AG10803 (cell line): ENCODE results near the gene CHMP6.

Source experiments
- DNase-seq: peaks from one replicate; pipeline ENCODE4 v3.0.0; 2010; ENCODE audit warnings: low read depth
- H3K4me3 ChIP-seq: 2 replicates; pipeline ENCODE4 v1.5.1; 2011; ENCODE audit warnings: mild to moderate bottlenecking, low read length, control low read depth
- CTCF ChIP-seq: conservative IDR thresholded peaks from 2 replicates; pipeline ENCODE4 v1.5.1; 2011; ENCODE audit warnings: mild to moderate bottlenecking, low read length, control low read depth, inconsistent platforms

The CHMP6 gene

DNA sequence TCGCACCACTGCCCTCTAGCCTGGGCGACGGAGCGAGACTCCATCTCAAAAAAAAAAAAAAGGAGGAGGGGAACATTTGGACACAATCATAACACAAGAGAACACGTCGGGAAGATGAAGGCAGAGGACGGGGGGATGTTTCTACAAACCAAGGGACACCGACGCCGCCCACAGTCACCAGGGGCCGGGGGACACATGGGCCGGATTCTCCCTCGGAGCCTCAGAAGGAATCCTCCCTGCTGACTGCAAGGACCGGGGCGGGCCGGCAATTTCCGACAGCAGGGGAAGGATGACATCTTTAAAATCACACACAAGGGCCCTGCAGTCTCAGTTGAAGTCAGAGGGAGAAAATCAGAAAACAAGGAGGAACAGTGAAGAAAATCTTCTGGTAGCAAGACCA lies 8.1 kb upstream of the CHMP6 start:
- no peak for TF ChIP-seq CTCF
- no peak overlapping the region for H3K4me3 ChIP-seq
- no peak for DNase-seq

- peak; percentile 98 for DNase-seq
- peak; percentile 63 for TF ChIP-seq CTCF
- H3K4me3 ChIP-seq: no peak overlapping the region
Measured at GRCh38 chr17:80984749-80985148, 6.9 kb upstream of the CHMP6 start.

GRCh38 chr17:80986046-80986445 lies 5.6 kb upstream of the CHMP6 start:
- H3K4me3 ChIP-seq: no peak overlapping the region
- TF ChIP-seq CTCF: no peak
- no peak for DNase-seq

- no peak for DNase-seq
- H3K4me3 ChIP-seq: no peak overlapping the region
- no peak for TF ChIP-seq CTCF
Measured at GRCh38 chr17:80986816-80987475, 4.7 kb upstream of the CHMP6 start.

DNA sequence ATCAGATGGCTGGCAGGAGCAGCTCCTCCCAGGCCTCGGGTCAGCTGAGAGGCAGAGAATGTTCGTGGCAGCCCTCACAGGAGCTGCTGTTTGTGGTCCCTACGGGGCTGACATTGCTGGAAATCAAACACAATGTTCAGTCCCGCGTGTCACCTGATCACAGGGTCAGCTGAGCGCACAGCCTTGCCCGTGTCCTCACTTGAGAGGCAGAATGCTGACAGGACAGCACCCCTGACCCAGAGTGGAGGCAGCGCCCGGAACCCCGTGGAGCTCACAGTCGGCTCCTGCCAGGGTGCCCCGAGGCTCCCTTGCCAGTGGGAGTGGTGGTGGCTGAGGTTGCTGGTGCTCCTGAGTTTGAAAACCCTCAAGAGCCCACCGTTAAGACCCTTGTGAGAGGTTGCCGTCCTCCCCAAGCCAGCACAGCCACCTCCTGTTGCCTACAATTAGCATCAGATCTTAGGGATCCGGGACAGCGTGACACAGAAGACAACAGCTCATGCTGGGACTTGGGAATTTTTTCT lies 3.6 kb upstream of the CHMP6 start:
- no peak for DNase-seq
- TF ChIP-seq CTCF: no peak
- H3K4me3 ChIP-seq: no peak overlapping the region

DNA sequence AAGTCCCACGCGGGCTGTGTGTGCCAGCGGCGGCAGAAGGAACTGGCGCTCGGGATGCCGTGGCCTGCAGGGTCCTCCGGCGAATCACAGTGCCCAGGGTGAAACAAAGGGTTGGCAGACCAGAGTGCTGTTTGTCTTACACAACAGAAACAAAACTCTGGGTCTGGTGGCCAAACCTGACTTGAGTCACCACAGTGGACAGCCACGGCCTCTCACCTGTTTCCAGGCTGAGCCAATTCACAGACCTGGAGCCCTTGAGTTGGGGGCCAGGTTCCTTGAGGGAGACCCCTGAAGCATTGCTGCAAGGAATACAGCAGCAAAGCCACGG lies 2.1 kb upstream of the CHMP6 start:
- H3K4me3 ChIP-seq: no peak overlapping the region
- no peak for TF ChIP-seq CTCF
- no peak for DNase-seq

DNA sequence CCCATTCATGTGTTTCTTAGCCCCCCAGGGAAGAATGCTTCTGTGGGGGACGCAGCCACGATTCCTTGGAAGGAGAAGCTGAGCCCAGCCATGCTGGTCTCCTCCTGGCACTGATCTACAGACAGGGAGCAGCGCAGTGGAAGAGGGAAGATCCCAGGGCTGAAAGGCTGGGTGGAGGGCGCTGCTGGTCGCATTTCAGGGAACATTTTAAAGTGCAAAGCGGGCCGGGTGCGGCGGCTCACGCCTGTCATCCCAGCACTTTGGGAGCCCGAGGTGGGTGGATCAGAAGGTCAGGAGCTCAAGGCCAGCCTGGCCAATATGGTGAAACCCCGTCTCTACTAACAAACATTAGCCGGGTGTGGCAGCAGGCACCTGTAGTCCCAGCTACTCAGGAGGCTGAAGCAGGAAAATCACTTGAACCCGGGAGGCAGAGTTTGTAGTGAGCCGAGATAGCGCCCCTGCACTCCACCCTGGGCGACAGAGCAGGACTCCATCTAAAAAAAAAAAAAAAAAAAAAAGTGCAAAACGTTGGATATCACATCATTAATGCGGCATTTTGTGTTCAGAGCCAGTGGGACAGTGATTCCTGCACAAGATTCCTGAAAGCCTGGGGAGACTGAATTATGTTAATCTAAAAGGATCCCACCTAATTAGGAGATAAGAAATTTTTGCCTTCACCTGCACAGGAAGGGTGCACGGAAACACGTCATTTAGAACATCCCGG lies 558 bp upstream of the CHMP6 start:
- peak overlapping the region; percentile 73 for H3K4me3 ChIP-seq
- no peak for TF ChIP-seq CTCF
- no peak for DNase-seq
